Dendritic cell treated with granulocyte-macrophage colony-stimulating factor and Interleukin-4, amounts not matched to agents 40 ng/mL and 50 ng/mL, for 4 days (primary cell): ENCODE measurements around the gene PSAPL1.

ENCODE experiments used
- H3K27ac Mint-ChIP-seq: one replicate; pipeline ENCODE4 v1.8.0; 2022; ENCODE audit warnings: mild to moderate bottlenecking, mixed read lengths
- H3K27me3 Mint-ChIP-seq: one replicate; pipeline ENCODE4 v1.8.0; 2022; ENCODE audit warnings: mild to moderate bottlenecking, mixed read lengths
- H3K36me3 Mint-ChIP-seq: one replicate; pipeline ENCODE4 v1.8.0; 2022; ENCODE audit warnings: low read depth, mixed read lengths
- H3K4me1 Mint-ChIP-seq: one replicate; pipeline ENCODE4 v1.8.0; 2022; ENCODE audit warnings: low read depth, mixed read lengths
- H3K4me3 Mint-ChIP-seq: one replicate; pipeline ENCODE4 v1.8.0; 2022; ENCODE audit warnings: mild to moderate bottlenecking, moderate library complexity, mixed read lengths
- H3K9me3 Mint-ChIP-seq: one replicate; pipeline ENCODE4 v1.8.0; 2022; ENCODE audit warnings: mixed read lengths
- intact Hi-C: fragments of 100-400 bp; cut with micrococcal nuclease; formaldehyde crosslinking; loops from one replicate; pipeline ENCODE4 v1.15.0; 2022

Gene PSAPL1

DNA sequence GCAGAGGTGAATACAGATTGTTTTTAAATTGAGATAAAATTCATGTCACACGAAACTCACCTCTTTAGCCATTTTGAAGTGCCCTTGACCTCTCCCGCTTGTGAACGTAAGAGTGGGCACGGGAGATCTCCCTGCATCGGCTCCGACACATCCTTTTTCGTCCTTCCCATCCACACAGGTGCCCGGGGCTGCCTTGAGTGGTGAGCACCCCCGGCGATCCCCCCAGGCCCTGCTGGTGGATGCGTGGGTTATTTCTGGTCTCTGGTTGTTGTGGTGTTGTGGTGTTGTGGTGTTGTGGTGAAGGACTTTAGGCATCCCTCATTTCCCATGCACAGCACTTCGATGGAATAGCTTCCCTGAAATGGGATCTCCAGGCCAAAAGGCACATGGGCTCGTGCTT is 46.1 kb downstream of the PSAPL1 start:
- Mint-ChIP-seq H3K36me3 (no peaks in the 10 kb centered on the region), H3K27ac (no peak overlapping the region), H3K9me3 (peaks cover 8% of the 10 kb centered on the region), H3K4me3 (no peak overlapping the region), H3K27me3 (peaks cover 4% of the 10 kb centered on the region), H3K4me1 (no peaks in the 10 kb centered on the region)
- intact Hi-C loops, result no loop called here

DNA sequence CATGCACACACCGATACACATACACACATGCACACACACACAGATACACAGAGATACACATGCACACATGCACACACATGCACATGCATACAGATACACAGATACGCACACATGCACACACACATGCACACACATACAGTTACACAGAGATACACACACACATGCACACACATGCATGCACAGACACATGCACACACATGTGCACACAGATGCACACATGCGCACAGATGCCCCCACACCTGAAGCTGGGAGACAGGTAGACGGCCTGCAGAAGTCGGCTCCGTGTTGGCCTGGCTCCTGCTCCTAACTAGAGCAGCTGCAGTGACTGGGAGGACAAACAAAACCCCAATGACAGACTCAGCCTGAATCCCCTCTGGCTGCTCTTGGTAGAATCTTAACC is 46.8 kb downstream of the PSAPL1 start:
- Mint-ChIP-seq H3K9me3 (peaks cover 8% of the 10 kb centered on the region), H3K27me3 (peaks cover 3% of the 10 kb centered on the region), H3K4me1 (no peaks in the 10 kb centered on the region), H3K36me3 (no peaks in the 10 kb centered on the region), H3K4me3 (no peak overlapping the region), H3K27ac (no peak overlapping the region)
- intact Hi-C loops, result no loop called here

DNA sequence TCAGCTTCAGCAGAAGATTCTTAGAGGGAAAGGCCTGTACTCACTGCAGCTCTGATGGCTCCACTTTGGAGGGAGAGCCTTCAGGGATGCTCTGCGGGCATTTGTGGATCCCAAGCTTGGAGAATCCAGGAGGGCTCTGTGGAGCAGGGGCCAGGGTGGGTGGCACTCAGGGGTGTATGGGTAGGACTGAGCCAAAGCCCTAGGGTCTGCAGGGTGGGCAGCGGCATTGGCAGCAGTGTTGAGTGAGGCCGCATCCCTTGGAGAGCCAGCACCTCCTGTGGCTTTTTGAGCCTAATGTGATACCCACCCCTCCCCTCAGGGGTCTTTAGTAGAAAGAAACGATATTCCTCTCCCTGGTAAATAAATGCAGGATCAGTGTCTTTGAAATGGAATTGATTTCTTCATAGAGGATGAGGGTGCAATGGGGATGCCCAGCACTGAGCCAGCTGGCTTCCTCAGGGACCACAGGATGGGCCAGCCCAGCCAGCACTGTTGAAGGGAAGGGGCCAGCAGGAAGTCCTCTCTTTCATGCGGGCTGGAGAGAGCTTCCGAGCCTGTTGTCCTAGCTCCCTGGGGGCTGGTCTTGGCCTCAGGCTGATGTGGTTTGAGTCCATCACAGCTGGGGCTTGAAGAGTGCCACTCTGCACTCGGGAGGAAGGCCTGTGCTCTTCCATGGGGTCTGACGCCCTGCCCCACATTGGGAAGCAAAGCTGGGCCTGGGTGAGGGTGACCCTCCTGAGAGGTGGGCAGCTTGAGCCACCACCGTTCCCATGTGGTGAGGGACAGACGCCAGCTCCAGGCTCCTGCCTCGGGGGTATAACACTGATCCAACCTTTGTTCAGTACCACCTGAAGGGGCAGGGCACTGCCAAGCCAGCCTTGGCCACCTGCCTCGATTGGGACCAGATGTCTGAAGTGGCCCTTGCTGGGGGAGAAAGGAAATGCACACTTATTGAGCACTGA is 49.5 kb downstream of the PSAPL1 start:
- H3K4me1 Mint-ChIP-seq, result no peaks in the 10 kb centered on the region
- intact Hi-C loops, result no loop called here
- H3K27ac Mint-ChIP-seq, result no peak overlapping the region
- no peak overlapping the region for H3K4me3 Mint-ChIP-seq
- no peaks in the 10 kb centered on the region for H3K27me3 Mint-ChIP-seq
- peaks cover 8% of the 10 kb centered on the region for H3K9me3 Mint-ChIP-seq
- H3K36me3 Mint-ChIP-seq, result no peaks in the 10 kb centered on the region

DNA sequence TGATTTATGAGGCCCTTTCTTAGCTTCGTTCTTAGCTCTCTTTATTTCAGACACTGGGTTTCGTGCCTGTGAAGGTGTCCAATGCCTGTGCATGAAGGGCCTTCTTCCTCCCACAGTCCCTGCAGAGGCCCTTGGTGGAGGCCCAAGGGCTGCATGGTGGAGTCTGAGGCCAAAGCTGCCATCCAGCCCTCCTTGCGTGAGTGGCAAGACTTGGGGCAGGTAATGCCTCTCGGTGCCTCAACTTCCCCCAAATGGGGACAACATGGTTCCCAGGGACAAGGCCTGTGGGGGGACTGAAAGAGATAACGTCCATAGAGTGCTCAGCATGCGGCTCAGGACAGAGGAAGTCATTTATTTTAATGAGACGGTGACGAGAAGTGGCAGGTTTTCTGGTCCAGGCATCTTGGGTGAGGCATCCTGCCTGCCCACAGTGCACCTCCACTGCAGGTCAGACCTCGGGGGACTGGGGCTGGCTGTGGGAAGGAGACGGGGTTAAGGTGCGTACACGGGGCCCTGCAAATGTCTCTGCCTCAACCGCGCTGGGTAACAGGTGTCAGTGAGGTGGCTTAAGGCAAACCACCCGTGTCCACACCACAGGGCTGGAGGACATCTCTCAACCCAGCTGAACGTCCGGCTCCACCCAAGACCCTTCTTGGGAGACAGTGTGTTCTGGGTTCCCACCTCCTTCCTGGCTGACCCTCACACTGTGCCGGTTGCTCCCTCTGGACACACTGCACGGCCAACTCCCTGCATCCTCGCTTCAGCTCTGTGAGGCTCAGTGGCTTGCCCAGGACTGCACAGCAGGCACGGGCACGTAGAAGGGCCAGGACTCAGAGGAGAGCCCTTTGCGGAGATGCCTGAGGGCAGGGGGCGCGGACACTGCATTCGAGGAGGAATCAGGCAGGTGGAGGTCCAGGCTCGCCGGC is 50.5 kb downstream of the PSAPL1 start:
- Mint-ChIP-seq H3K4me3 (no peak overlapping the region), H3K27ac (no peak overlapping the region), H3K27me3 (no peaks in the 10 kb centered on the region), H3K4me1 (no peaks in the 10 kb centered on the region), H3K9me3 (peaks cover 8% of the 10 kb centered on the region), H3K36me3 (no peaks in the 10 kb centered on the region)
- intact Hi-C loops, result no loop called here

DNA sequence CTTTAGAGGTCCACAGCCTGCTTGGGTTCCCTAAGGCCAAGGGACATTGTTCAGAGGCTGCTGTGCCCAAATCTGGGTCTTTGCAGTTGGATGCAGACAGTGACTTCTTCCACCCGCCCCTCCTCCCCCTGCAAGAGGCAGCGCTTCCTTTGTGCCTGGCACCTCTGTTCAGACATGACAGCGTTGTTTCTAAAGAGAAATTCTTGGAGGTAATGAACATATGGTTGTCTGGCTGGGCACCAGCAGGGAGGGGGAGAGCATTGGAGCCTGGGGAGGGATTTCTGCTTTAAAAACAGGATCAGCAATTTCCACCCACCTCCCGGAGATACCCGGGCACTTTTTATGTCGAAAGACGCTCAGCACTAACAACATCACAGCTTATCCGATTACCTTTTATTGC is 51.5 kb downstream of the PSAPL1 start:
- Mint-ChIP-seq H3K4me3 (no peak overlapping the region), H3K4me1 (no peaks in the 10 kb centered on the region), H3K27me3 (peaks cover 4% of the 10 kb centered on the region), H3K9me3 (peaks cover 15% of the 10 kb centered on the region), H3K27ac (no peak overlapping the region), H3K36me3 (no peaks in the 10 kb centered on the region)
- intact Hi-C loops, result no loop called here

DNA sequence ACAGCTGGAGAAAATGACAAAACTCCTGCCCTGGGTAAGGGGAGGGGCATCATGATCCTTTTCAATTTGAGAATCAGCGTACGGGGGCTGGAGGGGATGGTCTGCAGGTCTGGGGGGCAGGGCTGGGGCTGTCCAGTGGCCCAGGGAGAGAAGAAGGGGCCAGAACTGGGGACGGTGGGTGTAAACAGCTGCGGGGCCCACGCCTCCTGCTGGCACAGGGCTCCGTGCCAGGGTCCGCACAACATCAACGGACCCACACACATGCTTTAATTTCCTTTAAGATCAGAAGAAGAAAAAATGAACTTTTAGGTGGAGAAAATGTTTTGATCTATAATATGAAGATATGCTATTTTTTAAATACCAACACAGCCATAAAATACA is 52.1 kb downstream of the PSAPL1 start:
- peaks cover 20% of the 10 kb centered on the region for H3K9me3 Mint-ChIP-seq
- no peak overlapping the region for H3K27ac Mint-ChIP-seq
- peaks cover 7% of the 10 kb centered on the region for H3K27me3 Mint-ChIP-seq
- H3K4me1 Mint-ChIP-seq, result no peaks in the 10 kb centered on the region
- intact Hi-C loops, result no loop called here
- no peaks in the 10 kb centered on the region for H3K36me3 Mint-ChIP-seq
- no peak overlapping the region for H3K4me3 Mint-ChIP-seq

DNA sequence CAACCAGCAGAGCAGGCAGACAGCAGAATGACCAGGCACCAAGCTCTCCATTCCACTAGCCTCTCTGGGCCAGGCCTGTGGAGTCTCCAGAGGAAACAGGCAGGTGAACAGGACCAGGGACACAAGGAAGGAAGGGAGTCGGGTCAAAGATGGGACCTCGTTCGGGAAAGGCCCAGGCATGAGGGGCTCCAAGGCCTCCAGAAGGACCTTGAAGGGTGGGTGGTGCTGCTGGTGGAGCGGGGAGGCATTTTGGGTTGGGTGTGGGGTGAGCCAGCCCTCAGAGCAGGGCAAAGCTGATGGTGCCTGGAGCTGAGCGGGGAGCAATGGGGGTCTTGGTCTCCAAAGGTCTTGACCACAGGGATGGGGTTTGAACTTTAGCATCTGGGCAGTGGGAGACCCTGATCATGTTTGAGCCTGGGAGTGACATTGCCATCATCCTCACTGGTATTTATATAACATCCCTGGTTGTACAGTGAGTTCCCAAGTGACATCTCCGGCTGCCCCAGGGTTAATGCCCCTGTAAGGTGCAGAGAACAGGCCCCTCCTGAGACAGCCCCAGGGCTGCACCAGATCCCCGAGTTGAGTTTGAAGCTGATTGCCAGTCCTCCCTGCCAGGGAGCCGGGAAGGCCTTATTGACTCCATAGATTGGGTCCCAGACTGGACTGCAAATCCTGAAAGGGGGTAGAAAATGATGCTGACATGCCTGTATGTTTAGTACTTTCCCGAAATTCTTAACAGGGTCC is 52.7 kb downstream of the PSAPL1 start:
- Mint-ChIP-seq H3K36me3 (no peaks in the 10 kb centered on the region), H3K27ac (no peak overlapping the region), H3K4me3 (no peak overlapping the region), H3K27me3 (peaks cover 13% of the 10 kb centered on the region), H3K9me3 (peaks cover 20% of the 10 kb centered on the region), H3K4me1 (no peaks in the 10 kb centered on the region)
- intact Hi-C loops, result no loop called here

DNA sequence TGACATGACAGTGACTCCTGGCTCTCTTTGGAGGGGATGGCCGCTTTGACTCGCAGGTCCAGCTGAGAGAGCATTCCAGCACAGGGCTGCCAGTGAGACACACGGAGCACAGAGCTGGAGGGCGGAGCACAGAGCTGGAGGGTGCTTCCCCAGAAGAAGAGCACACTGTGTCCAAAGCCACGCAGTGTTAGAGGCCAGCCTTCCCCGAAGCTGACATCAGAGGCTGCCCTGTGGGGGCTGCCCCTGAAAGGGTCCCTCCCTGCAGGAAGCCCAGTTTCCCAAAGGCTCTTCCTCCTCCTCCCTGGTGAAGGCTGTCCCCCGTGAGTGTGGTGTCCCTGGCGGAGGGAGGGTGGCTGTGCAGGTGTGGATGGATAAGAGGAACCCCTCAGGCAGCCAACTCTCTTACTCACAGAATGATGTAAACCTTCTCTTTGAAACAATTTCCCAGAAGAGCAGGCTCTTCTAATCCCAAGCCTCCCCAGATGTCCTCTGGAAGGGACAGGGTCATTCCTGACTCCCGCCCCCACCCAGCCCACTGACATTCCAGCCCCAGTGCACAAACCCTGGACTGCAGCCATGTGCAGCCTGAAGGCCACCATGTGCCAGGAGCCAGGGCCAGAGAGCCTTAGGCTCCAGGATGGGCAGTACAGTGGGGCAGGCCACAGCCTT is 53.4 kb downstream of the PSAPL1 start:
- Mint-ChIP-seq H3K27me3 (peaks cover 18% of the 10 kb centered on the region), H3K4me1 (no peaks in the 10 kb centered on the region), H3K36me3 (no peaks in the 10 kb centered on the region), H3K9me3 (peaks cover 19% of the 10 kb centered on the region), H3K27ac (no peak overlapping the region), H3K4me3 (no peak overlapping the region)
- intact Hi-C loops, result no loop called here
